Measurements from ENCODE around the gene IMMP2L.
A peak's percentile ranks its signal among the peaks of the same experiment; 100 is the strongest.

IMMP2L gene

GRCh38 chr7:111229181-111229740 is 333.0 kb downstream of the IMMP2L start:
- no peaks in the 10 kb centered on the region for H3K9me3 Mint-ChIP-seq
- no peak for DNase-seq
- H3K4me1 Mint-ChIP-seq: peaks cover 9% of the 10 kb centered on the region
- peaks cover 2% of the 10 kb centered on the region for H3K36me3 Mint-ChIP-seq (ENCODE audit: low read depth)
- no peak overlapping the region for H3K27ac Mint-ChIP-seq
- ATAC-seq: no peak
- no peaks in the 10 kb centered on the region for H3K27me3 Mint-ChIP-seq
- no peak overlapping the region for H3K4me3 Mint-ChIP-seq

GRCh38 chr7:111228437-111228836 is 333.9 kb downstream of the IMMP2L start:
- H3K27ac Mint-ChIP-seq: no peak overlapping the region
- DNase-seq (no peak), ATAC-seq (no peak)
- no peak overlapping the region for H3K4me3 Mint-ChIP-seq
- H3K27me3 Mint-ChIP-seq: no peaks in the 10 kb centered on the region
- no peaks in the 10 kb centered on the region for H3K9me3 Mint-ChIP-seq
- H3K4me1 Mint-ChIP-seq: peaks cover 9% of the 10 kb centered on the region
- no peaks in the 10 kb centered on the region for H3K36me3 Mint-ChIP-seq (ENCODE audit: low read depth)

- Mint-ChIP-seq H3K9me3 (no peaks in the 10 kb centered on the region), H3K36me3 (ENCODE audit: low read depth) (no peaks in the 10 kb centered on the region), H3K4me1 (no peaks in the 10 kb centered on the region), H3K27ac (no peak overlapping the region), H3K4me3 (no peak overlapping the region), H3K27me3 (no peaks in the 10 kb centered on the region)
- no peak for ATAC-seq
- DNase-seq: no peak
Observed at GRCh38 chr7:111226800-111227199, 335.5 kb downstream of the IMMP2L start.

- H3K36me3 Mint-ChIP-seq (ENCODE audit: low read depth): no peaks in the 10 kb centered on the region
- no peak overlapping the region for H3K4me3 Mint-ChIP-seq
- H3K4me1 Mint-ChIP-seq: no peaks in the 10 kb centered on the region
- H3K27ac Mint-ChIP-seq: no peak overlapping the region
- H3K9me3 Mint-ChIP-seq: no peaks in the 10 kb centered on the region
- H3K27me3 Mint-ChIP-seq: no peaks in the 10 kb centered on the region
- ATAC-seq (no peak), DNase-seq (no peak)
Observed at GRCh38 chr7:111224354-111225231, 337.7 kb downstream of the IMMP2L start.

GRCh38 chr7:111223802-111224253 is 338.5 kb downstream of the IMMP2L start:
- H3K27ac Mint-ChIP-seq: no peak overlapping the region
- no peaks in the 10 kb centered on the region for H3K4me1 Mint-ChIP-seq
- H3K27me3 Mint-ChIP-seq: no peaks in the 10 kb centered on the region
- no peak overlapping the region for H3K4me3 Mint-ChIP-seq
- no peak for ATAC-seq
- no peaks in the 10 kb centered on the region for H3K36me3 Mint-ChIP-seq (ENCODE audit: low read depth)
- DNase-seq: no peak
- H3K9me3 Mint-ChIP-seq: no peaks in the 10 kb centered on the region

GRCh38 chr7:111215550-111215949 is 346.7 kb downstream of the IMMP2L start:
- no peaks in the 10 kb centered on the region for H3K27me3 Mint-ChIP-seq
- ATAC-seq (no peak), DNase-seq (no peak)
- H3K4me3 Mint-ChIP-seq: no peak overlapping the region
- H3K4me1 Mint-ChIP-seq: peaks cover 3% of the 10 kb centered on the region
- peaks cover 15% of the 10 kb centered on the region for H3K36me3 Mint-ChIP-seq (ENCODE audit: low read depth)
- H3K27ac Mint-ChIP-seq: no peak overlapping the region
- H3K9me3 Mint-ChIP-seq: peaks cover 11% of the 10 kb centered on the region

- Mint-ChIP-seq H3K27ac (no peak overlapping the region), H3K36me3 (ENCODE audit: low read depth) (peaks cover 17% of the 10 kb centered on the region), H3K4me3 (no peak overlapping the region), H3K9me3 (peaks cover 11% of the 10 kb centered on the region), H3K27me3 (no peaks in the 10 kb centered on the region), H3K4me1 (peaks cover 3% of the 10 kb centered on the region)
- no peak for ATAC-seq
- no peak for DNase-seq
Observed at GRCh38 chr7:111212857-111213523, 349.3 kb downstream of the IMMP2L start.

GRCh38 chr7:111210996-111211395 is 351.3 kb downstream of the IMMP2L start:
- peaks cover 11% of the 10 kb centered on the region for H3K9me3 Mint-ChIP-seq
- H3K4me1 Mint-ChIP-seq: peaks cover 3% of the 10 kb centered on the region
- H3K27me3 Mint-ChIP-seq: no peaks in the 10 kb centered on the region
- ATAC-seq (no peak), DNase-seq (no peak)
- H3K27ac Mint-ChIP-seq: no peak overlapping the region
- H3K4me3 Mint-ChIP-seq: no peak overlapping the region
- peaks cover 17% of the 10 kb centered on the region for H3K36me3 Mint-ChIP-seq (ENCODE audit: low read depth)

GRCh38 chr7:111210043-111210442 is 352.2 kb downstream of the IMMP2L start:
- Mint-ChIP-seq H3K9me3 (peaks cover 11% of the 10 kb centered on the region), H3K4me1 (no peaks in the 10 kb centered on the region), H3K4me3 (no peak overlapping the region), H3K27ac (no peak overlapping the region), H3K36me3 (ENCODE audit: low read depth) (peaks cover 17% of the 10 kb centered on the region), H3K27me3 (no peaks in the 10 kb centered on the region)
- ATAC-seq (no peak), DNase-seq (no peak)

- peaks cover 13% of the 10 kb centered on the region for H3K36me3 Mint-ChIP-seq (ENCODE audit: low read depth)
- H3K4me1 Mint-ChIP-seq: no peaks in the 10 kb centered on the region
- DNase-seq: no peak
- peaks cover 24% of the 10 kb centered on the region for H3K9me3 Mint-ChIP-seq
- no peak for ATAC-seq
- no peaks in the 10 kb centered on the region for H3K27me3 Mint-ChIP-seq
- H3K4me3 Mint-ChIP-seq: no peak overlapping the region
- H3K27ac Mint-ChIP-seq: no peak overlapping the region
Observed at GRCh38 chr7:111205251-111205650, 357.0 kb downstream of the IMMP2L start.

GRCh38 chr7:111202321-111202720 is 360.0 kb downstream of the IMMP2L start:
- Mint-ChIP-seq H3K27me3 (no peaks in the 10 kb centered on the region), H3K4me3 (no peak overlapping the region), H3K36me3 (ENCODE audit: low read depth) (peaks cover 16% of the 10 kb centered on the region), H3K4me1 (peaks cover 13% of the 10 kb centered on the region), H3K27ac (no peak overlapping the region), H3K9me3 (peaks cover 37% of the 10 kb centered on the region)
- no peak for ATAC-seq
- DNase-seq: no peak

- Mint-ChIP-seq H3K9me3 (peaks cover 37% of the 10 kb centered on the region), H3K27me3 (no peaks in the 10 kb centered on the region), H3K27ac (no peak overlapping the region), H3K36me3 (ENCODE audit: low read depth) (peaks cover 20% of the 10 kb centered on the region), H3K4me1 (peaks cover 13% of the 10 kb centered on the region), H3K4me3 (no peak overlapping the region)
- ATAC-seq: no peak
- no peak for DNase-seq
Observed at GRCh38 chr7:111199643-111200042, 362.6 kb downstream of the IMMP2L start.

GRCh38 chr7:111198255-111198654 is 364.0 kb downstream of the IMMP2L start:
- peaks cover 36% of the 10 kb centered on the region for H3K9me3 Mint-ChIP-seq
- DNase-seq (no peak), ATAC-seq (peak; percentile 93)
- H3K4me1 Mint-ChIP-seq: peaks cover 13% of the 10 kb centered on the region
- H3K27ac Mint-ChIP-seq: peak overlapping the region; percentile 43
- peaks cover 20% of the 10 kb centered on the region for H3K36me3 Mint-ChIP-seq (ENCODE audit: low read depth)
- H3K4me3 Mint-ChIP-seq: peak overlapping the region; percentile 25
- no peaks in the 10 kb centered on the region for H3K27me3 Mint-ChIP-seq

GRCh38 chr7:111196655-111197054 is 365.6 kb downstream of the IMMP2L start:
- DNase-seq (no peak), ATAC-seq (no peak)
- no peak overlapping the region for H3K27ac Mint-ChIP-seq
- H3K4me1 Mint-ChIP-seq: peaks cover 13% of the 10 kb centered on the region
- no peaks in the 10 kb centered on the region for H3K27me3 Mint-ChIP-seq
- peaks cover 20% of the 10 kb centered on the region for H3K9me3 Mint-ChIP-seq
- H3K4me3 Mint-ChIP-seq: no peak overlapping the region
- peaks cover 8% of the 10 kb centered on the region for H3K36me3 Mint-ChIP-seq (ENCODE audit: low read depth)
